ENCODE measurements around the gene ATAT1.
A peak's percentile ranks its signal among the peaks of the same experiment; 100 is the strongest.

ATAT1 gene

DNA sequence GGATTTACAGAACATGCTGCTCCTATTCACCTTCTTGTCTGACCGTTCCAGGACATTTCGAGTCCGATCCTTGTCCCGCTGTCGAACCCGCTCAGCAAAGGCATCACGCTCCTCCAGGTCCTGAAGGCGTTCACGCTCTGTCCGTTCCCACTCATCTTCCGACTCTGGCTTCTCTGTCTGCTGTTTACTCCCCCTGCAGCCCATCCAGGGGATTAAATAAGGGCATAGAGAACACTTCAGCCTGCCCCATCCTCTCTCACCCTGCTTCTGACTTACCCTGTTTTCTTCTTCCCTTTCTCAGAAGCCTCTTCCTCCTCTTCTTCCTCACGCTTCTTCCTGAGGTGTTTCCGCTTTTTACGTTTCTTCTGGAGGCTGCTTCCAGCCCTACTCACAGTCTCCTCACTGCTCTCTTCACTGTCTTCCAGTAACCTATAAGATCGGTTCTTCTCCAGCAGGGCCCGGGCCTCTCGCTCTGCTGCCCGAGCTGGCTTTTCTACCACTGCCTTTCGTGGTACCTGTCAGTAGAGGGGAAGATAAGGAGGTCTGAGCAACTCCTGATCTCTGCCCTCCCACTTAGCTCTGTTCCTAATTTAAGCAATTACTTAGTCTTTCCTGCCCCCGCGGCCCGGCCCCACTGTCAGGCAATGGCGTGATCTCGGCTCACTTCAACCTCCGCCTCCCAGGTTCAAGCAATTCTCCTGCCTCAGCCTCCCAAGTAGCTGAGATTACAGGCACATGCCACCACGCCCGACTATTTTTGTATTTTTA is 44.3 kb downstream of the ATAT1 start:
- Histone ChIP-seq H3K4me3 (0 out of 20 replicates have a peak overlapping the region, but pooled peaks of 2 of the 10 experiments have one; percentile 6 to 82), H3K9me3 (replicated peaks in 1 of 11) (no peaks in the 10 kb centered on the region), H3K4me2 (peak overlapping the region; percentile 80 to 96 (median 91); a peak in 21 of 22 replicates), H3K9ac (peak overlapping the region in 10 of 11 experiments; percentile 82 to 91 (median 88); a peak in 20 of 22 replicates), H3K4me1 (peaks cover 31 to 66% (median 50%) of the 10 kb centered on the region in 10 experiments), H3K27ac (peak overlapping the region in 1 of 11 experiments; percentile 14; a peak in 1 of 22 replicates), H4K20me1 (peaks cover under 1 to 39% (median 17%) of the 10 kb centered on the region in 11 experiments; a peak in 18 of 22 replicates), H3K27me3 (no peaks in the 10 kb centered on the region), H3K36me3 (peaks cover 38 to 56% (median 52%) of the 10 kb centered on the region in 11 experiments)
- no peak for TF ChIP-seq Cebpa-rat (IDR thresholded peaks at IDR 0.05)

DNA sequence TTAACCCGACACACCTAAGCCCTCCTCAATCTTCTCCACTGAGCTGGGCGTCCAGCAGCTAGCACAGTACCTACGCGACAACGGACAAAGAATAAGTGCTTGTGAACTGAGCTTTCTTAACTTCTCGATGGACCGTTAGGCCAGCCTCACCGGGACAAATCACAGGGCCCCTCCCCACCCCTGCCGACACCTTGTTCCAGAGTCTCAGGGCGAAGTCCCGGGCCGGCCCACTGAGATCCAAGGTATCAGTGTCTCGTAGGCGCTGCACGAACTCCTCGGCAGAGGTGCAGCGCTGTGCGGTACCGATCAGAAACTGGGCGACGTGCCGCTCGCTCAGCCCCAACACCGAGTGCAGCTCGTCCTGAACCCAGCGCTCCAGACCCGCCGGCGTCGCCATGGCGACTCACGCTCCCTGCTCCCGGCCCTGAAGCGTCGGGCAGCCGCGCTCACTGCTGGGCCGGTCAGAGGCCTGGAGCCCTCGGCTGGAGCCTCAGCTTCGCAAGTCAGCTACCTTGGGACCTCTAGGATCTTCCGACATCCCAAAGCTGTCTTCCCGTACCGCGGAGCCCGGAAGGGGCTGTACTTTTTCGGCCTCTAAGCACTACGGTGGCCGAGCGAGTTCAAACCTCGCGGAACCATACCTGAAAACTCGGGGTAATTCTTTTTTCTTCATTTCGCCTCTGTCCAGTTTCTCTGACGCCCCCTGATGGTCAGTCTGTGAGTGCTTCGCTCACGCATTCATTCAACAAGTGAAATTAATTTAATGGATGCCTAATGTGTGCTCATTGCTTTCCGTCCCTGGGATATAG is 46.0 kb downstream of the ATAT1 start, which contains the start of gene DHX16:
TSS of gene DHX16 (minus strand) at position 562 of the 809 bp plus-strand sequence. CDS start at position 397, 165 bp downstream.
- H3K27ac ChIP-seq: peak within 1 kb of the TSS; percentile 61 to 83 (median 72)
- H4K20me1 ChIP-seq: peaks cover 18 to 50% (median 34%) of the 10 kb centered on the region in 11 experiments
- H3K4me3 ChIP-seq: peak within 1 kb of the TSS; percentile 78 to 99 (median 85)
- H3K9ac ChIP-seq: peak within 1 kb of the TSS; percentile 79 to 91 (median 88)
- peak within 1 kb of the TSS; percentile 80 to 96 (median 91) for H3K4me2 ChIP-seq
- H3K9me3 ChIP-seq (replicated peaks in 1 of 11): no peaks in the 10 kb centered on the region
- no peaks in the 10 kb centered on the region for H3K27me3 ChIP-seq
- H3K36me3 ChIP-seq: peaks cover 46 to 56% (median 54%) of the 10 kb centered on the region in 11 experiments
- no peak for TF ChIP-seq Cebpa-rat (IDR thresholded peaks at IDR 0.05)
- peaks cover 35 to 65% (median 51%) of the 10 kb centered on the region in 10 experiments for H3K4me1 ChIP-seq

DNA sequence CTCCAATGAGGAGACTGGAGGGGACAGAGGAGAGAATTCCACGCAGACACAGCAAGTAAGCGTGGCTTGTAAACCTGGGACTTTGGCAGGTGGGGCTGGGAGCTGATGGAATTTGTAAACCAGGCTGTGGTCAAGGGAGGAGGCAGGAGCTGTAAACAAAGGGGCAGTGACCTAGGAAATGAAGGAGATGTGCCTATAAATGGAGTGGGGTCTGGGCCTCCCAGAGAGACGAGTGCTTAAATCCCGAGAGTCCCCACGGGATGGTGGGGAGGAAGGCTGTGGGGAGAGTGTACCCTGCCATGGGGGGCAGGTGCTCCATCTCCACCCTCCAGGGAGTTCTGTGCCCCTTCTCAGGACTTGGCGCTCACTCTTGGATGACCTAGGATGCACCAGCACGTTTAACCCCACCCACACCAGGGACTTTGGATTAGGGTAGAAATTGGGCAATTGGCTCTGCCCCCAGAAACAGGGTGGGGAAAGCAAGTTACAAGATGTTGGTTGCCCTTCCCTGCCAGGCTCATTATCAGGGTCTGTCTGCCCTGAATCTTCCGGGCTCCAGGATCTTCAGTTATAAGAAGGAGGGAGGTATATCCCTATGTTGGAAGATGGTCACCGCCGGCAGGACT is 50.1 kb downstream of the ATAT1 start:
- peak overlapping the region in 6 of 11 experiments; percentile 14 to 42 (median 29); a peak in 7 of 22 replicates for H3K27ac ChIP-seq
- peaks cover 54 to 62% (median 58%) of the 10 kb centered on the region in 11 experiments for H3K36me3 ChIP-seq
- peaks cover 44 to 84% (median 68%) of the 10 kb centered on the region in 10 experiments for H3K4me1 ChIP-seq
- H3K9me3 ChIP-seq (replicated peaks in 1 of 11): no peaks in the 10 kb centered on the region
- no peak overlapping the region; a peak in 1 of 20 replicates for H3K4me3 ChIP-seq
- H3K27me3 ChIP-seq: no peaks in the 10 kb centered on the region
- H3K4me2 ChIP-seq: peak overlapping the region; percentile 20 to 100 (median 94); a peak in 17 of 22 replicates
- no peak for TF ChIP-seq Cebpa-rat (IDR thresholded peaks at IDR 0.05)
- peak overlapping the region in 10 of 11 experiments; percentile 18 to 99 (median 54); a peak in 16 of 22 replicates for H3K9ac ChIP-seq
- peaks cover 59 to 72% (median 68%) of the 10 kb centered on the region in 11 experiments for H4K20me1 ChIP-seq

DNA sequence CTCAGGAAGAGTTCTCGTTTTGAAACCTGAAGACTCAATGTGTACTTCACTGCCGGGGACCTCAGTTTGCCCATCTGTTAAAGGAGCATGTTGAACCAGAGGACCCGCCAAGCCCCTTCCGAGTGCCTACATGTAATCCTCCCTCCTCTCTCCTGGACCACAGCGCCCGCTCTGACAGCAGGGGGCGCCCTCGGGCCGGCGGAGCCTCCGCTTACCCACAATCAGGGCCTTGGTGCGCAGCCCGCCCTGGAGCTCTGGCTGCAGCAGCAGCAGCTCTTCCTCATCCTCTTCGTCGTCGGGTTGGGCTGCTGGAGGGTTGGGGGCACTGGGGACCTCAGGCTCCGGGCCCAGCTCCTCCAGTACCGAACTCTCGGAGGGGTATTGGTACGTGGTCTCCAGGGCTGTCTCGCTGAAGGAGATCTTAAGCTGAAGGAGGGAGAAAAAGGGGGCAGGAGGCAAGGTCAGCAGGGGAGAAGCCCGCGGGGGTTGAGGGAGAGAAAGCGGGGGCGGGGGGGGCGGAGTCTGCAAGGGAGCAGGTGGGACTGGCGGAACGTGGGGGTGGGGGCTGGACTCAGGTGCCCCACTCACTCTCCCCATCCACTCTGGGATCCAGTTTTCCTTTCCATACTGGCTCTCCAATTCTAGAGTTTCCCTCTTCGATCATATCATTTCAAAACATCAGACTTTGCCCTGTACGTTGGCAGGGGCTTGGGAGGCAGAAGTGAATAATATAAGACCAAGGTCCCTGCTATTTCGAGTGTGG is 52.5 kb downstream of the ATAT1 start:
- peaks cover 69 to 85% (median 80%) of the 10 kb centered on the region in 11 experiments for H4K20me1 ChIP-seq
- peaks cover 62 to 79% (median 75%) of the 10 kb centered on the region in 11 experiments for H3K36me3 ChIP-seq
- peak overlapping the region; percentile 90 to 100 (median 98) for H3K4me2 ChIP-seq
- no peak for TF ChIP-seq Cebpa-rat (IDR thresholded peaks at IDR 0.05)
- peak overlapping the region; percentile 83 to 100 (median 96) for H3K4me3 ChIP-seq
- H3K9ac ChIP-seq: peak overlapping the region; percentile 91 to 100 (median 99)
- no peaks in the 10 kb centered on the region for H3K27me3 ChIP-seq
- H3K4me1 ChIP-seq: peaks cover 31 to 69% (median 59%) of the 10 kb centered on the region in 10 experiments
- peak overlapping the region; percentile 0 to 100 (median 99); a peak in 19 of 22 replicates for H3K27ac ChIP-seq
- H3K9me3 ChIP-seq (replicated peaks in 1 of 11): no peaks in the 10 kb centered on the region

DNA sequence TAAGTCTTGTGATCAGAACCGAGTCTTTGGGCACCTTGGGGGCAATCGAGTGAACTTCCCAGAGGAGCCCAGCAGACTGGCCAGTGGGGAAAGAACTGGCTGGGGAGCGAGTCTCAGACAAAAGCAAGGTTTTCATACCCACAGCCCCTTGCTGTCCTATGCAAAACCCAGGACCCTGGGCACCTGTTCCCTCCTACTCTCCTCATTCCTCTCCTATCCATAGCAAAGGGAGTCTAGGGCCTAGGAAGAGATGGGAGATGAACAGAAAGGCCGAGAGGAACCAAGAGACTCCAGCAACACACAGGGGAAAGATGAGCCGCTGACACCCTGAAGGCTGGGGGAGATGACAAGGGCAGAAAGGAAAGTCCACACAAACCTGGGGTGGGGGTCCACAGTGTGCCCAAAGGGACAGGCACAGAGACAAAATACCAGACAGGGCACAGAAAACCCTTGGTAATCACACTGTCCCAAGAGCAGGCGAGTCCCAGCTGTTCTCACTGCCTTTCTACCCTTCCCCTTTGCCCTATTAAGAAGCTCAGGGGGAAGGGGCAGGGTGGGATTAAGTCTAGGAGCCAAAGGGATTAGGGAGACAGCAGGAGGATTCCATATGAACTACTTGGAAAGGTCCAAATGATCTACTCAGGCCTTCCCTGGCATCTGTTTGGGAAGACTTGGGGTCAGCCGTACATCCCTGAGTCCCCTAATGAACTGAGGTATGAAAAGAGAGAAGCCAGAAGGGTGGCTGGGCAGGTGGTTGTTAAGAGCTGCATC is 53.3 kb downstream of the ATAT1 start:
- H3K4me3 ChIP-seq: peak overlapping the region; percentile 83 to 100 (median 96)
- no peaks in the 10 kb centered on the region for H3K27me3 ChIP-seq
- H3K9ac ChIP-seq: peak overlapping the region; percentile 91 to 100 (median 99)
- H3K36me3 ChIP-seq: peaks cover 62 to 85% (median 82%) of the 10 kb centered on the region in 11 experiments
- H3K4me2 ChIP-seq: peak overlapping the region; percentile 90 to 100 (median 98)
- H3K4me1 ChIP-seq: peaks cover 29 to 63% (median 57%) of the 10 kb centered on the region in 10 experiments
- H3K9me3 ChIP-seq (replicated peaks in 1 of 11): no peaks in the 10 kb centered on the region
- TF ChIP-seq Cebpa-rat (IDR thresholded peaks at IDR 0.05): no peak
- peaks cover 69 to 91% (median 85%) of the 10 kb centered on the region in 11 experiments for H4K20me1 ChIP-seq
- H3K27ac ChIP-seq: peak overlapping the region; percentile 0 to 100 (median 99); a peak in 19 of 22 replicates

DNA sequence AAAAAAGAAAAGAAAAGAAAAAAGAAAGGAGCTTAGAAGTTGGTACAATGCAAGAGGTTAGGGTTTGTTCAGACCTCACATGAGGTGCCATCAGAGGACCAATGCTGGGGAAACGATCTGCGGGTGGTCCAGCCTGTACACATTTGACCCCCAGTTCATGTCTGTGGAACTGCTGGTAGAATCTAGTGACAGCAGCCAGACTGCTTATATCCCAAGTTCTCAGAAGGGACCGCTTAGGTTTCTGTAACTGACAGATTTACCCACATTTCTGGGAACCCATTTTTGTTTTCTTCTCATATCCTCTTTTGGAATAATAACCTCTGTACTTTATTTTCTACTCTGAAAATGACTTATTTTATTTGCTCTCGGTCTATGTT is 55.1 kb downstream of the ATAT1 start:
- Histone ChIP-seq H3K9me3 (replicated peaks in 1 of 11) (no peaks in the 10 kb centered on the region), H3K27ac (peak overlapping the region; percentile 78 to 100 (median 99)), H3K9ac (peak overlapping the region; percentile 91 to 100 (median 99)), H3K4me1 (peaks cover 20 to 50% (median 45%) of the 10 kb centered on the region in 10 experiments), H3K36me3 (peaks cover 50 to 81% (median 78%) of the 10 kb centered on the region in 11 experiments), H3K4me3 (peak overlapping the region; percentile 83 to 100 (median 96)), H3K27me3 (no peaks in the 10 kb centered on the region), H4K20me1 (peaks cover 67 to 91% (median 82%) of the 10 kb centered on the region in 11 experiments), H3K4me2 (peak overlapping the region; percentile 90 to 100 (median 98))
- no peak for TF ChIP-seq Cebpa-rat (IDR thresholded peaks at IDR 0.05)

Data from BLaER1 treated with 17β-estradiol and CSF1 and Interleukin-3, amounts not matched to agents 10 nM and 100 nM (cell line).